Fibroblast of upper back skin (primary cell): Measurements from ENCODE around the gene ADAMTSL4.

Experiments
- DNase-seq: peaks from one replicate; pipeline ENCODE4 v3.0.0-alpha.2; 2013

The ADAMTSL4 gene

DNA sequence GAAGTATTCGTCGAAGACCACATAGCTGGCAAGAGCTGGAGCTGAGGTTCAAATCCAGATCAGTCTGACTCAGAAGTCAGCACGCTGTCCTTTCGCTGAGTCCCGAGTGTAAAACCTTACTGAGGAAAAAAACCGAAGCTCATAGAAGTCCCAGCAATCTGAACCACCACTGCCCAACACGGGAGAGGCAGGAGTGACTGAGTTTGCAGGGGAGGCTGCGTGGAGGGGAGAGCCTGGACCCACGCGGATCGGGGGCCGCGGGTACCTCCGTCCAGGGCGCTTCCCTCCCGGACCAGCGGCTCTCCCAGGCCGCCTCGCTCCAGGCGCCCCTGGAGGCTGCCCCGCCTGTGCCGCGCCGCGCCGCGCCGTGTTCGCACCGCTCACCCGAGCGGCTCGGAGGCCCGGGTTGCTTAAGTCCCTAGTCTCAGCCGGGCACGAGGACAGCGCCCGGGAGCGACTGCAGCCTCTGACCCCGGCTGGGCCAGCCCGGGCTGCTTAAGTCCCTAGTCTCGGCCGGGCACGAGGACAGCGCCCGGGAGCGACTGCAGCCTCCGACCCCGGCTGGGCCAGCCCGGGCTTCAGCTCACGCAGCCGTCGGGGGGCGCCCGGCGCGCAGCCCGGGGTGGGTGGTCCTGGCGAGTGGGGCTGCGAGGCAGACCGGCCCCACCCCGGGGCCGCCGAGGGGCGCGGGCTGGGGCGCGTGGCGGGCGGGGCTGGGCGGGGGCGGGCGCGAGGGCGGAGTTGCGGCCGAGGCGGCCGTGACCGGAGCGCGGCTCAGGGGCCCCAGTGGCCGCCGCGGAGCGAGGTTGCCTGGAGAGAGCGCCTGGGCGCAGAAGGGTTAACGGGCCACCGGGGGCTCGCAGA lies at the start of gene ADAMTSL4:
Gene ADAMTSL4 (plus strand): TSS at position 777 of the 864 bp plus-strand sequence. CDS start 2,881 bp downstream, outside the sequence.
- DNase-seq: peak; percentile 70

DNA sequence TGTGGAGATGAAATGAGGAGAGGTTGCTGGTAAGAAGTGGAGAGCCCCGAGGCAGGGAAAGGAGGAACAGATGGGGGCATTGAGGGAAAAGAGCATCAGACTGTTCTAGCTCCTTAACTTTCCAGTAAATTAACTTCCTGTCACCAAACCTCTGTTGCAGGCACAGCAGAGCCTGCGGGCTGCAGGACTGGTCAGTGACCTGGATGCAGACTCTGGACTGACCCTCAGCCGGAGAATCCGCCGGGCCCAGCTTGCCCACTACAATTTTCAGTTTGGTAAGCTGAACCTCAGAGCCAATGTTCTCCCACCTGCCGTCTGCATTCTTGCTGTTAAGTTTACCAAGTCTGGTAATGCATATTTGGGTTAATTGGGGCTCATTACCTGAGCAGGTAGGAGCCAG lies 43.8 kb upstream of the ADAMTSL4 start:
- no peak for DNase-seq

DNA sequence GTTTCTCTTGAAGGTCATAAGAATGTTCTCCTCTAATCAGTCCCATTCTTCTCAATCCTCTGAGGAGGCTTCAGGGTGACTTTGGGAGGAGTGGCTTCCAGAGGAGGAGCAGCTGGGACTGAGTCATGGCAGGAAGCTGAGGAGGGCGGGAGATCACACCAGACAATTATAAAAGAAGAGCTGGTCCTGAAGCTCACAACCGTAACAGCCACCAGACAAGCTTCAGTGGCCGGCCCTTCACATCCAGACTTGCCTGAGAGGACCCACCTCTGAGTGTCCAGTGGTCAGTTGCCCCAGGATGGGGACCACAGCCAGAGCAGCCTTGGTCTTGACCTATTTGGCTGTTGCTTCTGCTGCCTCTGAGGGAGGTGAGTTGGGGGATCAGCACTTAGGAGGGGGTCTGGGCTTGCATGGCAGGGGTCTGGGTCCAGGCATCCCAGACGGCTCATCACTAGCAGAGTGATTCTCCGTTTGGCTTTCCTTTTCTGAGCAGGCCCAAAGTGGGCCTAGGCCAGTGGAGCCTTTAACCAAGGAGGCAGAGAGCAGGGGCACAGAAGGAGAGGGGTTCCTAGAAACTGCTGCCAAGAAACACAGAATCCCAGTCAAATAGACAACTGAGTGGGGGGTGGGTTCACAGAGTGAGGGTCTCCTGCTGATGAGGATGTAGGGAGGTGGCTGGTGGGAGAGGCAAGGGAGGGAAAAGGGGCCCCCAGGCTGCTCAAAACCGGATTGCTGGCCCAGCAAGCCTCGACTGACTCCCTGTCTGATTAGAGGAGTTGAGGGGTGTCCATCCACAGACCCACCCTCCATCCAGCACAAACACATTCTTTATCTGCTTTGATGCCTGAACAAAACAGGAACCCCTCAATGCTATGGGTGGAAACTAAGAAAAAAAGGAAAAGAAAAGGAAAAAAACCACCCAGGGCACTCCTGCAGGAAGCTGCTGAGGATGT lies 41.0 kb upstream of the ADAMTSL4 start, which contains the start of gene ECM1:
Gene ECM1 (plus strand): TSS at position 198 of the 953 bp plus-strand sequence. CDS start 101 bp downstream, at position 299.
- DNase-seq: peak; percentile 81

DNA sequence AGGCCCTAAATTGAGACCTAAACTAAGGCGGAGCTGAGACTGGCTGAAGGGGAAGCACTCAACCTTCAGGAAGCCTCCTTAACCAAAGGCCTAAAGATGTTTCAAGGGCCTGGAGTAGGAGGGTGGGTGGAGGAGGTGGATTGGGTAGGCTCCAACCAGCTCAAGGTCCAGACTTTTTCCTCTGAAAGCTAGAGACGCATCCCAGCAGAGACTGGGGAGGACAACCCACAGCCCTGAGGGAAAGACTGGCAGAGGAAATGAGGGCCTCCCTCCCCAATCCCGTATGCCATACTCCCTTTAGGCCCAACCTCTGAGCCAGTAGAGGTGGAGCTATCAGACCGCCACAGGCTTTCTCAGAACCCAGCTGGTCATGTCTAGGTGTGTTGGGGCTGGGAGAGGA lies 40.2 kb upstream of the ADAMTSL4 start:
- DNase-seq: no peak

DNA sequence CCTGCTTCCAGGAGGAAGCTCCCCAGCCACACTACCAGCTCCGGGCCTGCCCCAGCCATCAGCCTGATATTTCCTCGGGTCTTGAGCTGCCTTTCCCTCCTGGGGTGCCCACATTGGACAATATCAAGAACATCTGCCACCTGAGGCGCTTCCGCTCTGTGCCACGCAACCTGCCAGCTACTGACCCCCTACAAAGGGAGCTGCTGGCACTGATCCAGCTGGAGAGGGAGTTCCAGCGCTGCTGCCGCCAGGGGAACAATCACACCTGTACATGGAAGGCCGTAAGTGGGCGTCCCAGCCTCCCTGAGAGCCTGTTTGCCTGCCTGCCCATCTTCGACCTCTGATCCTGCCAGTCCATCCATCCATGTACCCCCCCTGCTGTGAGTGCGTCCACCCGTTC lies 37.7 kb upstream of the ADAMTSL4 start:
- DNase-seq: no peak

DNA sequence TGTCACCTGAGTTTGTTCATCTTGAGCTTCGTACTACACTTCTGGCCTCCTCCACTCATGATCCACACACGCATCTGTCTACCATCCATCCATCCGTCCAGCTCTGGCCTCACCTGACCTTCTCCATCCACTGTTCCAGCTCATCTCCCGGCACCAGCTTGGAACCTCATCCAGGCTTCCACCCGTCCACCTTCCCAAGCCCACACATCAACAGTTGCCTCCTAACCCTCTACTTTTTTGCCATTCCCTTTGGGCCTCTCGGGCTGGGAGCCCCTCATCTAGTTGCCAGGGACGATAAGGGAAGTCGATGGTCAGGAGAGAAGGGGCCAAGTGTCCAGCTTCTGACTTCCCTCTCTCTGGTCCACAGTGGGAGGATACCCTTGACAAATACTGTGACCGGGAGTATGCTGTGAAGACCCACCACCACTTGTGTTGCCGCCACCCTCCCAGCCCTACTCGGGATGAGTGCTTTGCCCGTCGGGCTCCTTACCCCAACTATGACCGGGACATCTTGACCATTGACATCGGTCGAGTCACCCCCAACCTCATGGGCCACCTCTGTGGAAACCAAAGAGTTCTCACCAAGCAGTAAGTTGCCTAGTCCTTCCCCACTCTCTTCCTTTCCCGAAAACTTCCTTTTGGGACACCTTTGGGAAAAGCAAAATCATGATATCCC lies 37.1 kb upstream of the ADAMTSL4 start:
- DNase-seq: no peak

DNA sequence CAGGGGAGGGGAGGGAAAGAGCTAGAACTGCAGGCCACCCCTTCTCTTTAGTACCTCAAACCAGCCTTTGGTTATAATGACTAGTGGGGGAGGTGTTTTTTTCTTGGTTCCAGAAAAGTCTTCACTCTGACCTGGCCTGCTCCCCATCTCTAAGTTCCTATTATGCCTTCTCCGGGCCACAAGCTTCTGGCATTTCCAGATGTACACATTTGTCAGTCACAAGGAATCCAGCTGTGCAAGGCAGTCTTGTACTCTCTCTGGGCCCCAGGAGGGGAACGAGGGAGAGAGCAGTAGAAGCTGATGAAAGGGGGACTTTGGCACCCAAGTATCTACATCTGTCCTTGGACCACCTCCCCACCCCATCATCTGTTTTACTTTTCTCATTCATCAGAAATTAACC lies 36.4 kb upstream of the ADAMTSL4 start:
- DNase-seq: no peak

DNA sequence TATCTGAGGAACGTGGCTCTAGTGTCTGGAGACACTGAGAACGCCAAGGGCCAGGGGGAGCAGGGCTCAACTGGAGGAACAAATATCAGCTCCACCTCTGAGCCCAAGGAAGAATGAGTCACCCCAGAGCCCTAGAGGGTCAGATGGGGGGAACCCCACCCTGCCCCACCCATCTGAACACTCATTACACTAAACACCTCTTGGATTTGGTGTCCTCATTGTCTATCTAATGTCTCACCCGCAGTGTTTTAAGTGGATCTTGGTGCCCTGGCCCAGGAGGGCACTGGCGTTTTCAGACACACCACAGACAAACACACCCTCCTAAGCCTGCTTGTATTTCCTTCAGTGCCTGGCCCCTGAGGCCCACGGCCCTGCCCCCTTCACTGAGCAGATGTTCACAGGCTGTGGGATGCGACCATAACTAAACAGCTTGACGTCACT lies 35.8 kb upstream of the ADAMTSL4 start:
- DNase-seq: no peak

DNA sequence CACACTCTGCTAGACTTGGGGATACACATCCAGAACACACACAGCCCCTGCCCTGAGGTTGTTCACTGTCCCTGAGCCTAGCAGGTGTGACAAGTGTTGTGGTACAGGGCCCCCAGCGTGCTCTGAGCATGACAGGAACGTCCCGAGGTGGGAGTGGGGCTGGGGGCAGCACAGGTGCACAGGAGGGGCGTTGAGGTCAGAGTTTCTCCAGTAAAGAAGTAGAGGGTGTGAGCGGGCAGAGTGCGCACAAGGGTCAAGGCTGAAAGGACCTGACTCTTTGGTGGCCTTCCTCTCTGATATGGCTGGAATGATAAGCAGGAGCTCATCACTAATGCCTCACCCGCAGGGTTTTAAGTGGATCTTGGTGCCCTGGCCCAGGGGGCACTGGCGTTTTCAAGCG lies 34.9 kb upstream of the ADAMTSL4 start:
- DNase-seq: no peak

DNA sequence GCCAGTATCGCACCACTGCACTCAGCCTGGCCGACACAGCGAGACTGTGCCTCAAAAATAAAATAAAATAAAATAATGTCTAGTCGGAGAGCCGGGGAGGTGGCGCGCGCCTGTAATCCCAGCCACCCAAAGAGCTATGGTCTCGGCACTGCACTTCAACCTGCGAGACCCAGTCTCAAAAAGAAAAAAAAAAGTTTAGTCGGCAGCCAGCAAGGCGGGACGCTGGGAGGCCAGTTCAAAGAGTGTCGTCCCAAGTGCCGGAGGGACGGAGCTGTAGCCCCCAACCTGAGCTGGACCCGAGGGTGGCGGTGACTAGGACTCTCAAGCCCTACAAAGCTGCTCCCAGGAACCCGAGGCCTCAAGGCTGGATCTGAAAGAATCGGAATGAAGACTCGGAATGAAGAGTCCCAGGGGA lies 34.3 kb upstream of the ADAMTSL4 start:
- no peak for DNase-seq

DNA sequence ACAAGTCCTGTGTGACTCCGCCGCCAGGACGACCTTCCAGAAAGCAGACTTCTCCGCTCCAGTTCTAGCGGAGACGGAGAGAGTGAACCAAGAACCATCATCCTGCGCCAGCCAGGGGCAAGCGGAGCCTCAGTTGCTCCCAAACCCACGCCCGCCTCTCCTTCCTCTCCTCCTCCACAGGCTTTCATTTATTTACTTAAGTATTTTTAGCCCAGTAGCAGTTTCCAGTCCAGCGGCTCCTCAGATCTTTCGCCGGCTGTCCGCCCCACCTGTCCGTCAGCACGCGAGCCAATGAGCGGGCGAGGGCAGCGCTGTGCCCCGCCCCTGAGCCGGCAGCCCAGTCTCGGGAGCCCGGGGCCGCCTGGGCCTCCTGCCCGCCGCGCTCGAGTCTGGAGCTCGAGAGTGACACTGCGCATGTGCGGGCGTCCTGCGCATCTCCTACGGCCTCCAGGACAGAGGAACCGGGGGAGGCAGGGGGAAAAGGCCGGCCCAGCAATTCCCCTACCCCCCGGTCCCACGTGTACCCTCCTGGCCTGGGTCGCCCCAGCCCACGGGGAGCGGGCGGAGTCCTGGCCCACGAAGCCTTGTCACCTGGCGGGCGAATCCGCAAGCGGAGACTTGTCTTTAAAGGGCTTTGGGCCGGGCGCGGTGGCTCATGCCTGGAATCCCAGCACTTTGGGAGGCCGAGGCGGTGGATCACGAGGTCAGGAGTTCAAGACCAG lies 33.7 kb upstream of the ADAMTSL4 start, which contains the start of gene FALEC:
Gene FALEC (plus strand): TSS at position 425 of the 722 bp plus-strand sequence.
- DNase-seq: peak; percentile 96

DNA sequence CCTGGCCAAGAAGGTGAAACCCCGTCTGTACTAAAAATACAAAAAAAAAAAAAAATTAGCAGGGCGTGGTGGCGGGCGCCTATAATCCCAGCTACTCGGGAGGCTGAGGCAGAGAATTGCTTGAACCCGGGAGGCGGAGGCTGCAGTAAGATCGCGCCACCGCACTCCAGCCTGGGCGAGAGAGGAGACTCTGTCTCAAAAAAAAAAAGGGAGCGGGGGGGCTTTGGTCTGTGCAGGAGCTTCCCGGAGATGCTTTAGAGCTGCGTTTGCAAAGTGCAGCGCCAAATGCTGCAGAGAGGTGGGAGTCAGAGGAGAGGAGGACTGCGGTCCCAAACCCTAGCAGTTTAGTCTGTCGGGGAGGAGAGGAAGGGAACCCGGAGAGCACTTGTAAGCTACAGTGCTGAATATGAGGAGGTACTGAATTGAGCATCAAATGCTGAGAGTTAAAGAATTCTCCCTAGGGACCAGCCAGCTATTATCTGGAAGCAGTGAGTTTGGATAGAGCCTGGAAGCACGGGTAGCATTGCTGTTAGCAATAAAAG lies 33.1 kb upstream of the ADAMTSL4 start:
- no peak for DNase-seq

DNA sequence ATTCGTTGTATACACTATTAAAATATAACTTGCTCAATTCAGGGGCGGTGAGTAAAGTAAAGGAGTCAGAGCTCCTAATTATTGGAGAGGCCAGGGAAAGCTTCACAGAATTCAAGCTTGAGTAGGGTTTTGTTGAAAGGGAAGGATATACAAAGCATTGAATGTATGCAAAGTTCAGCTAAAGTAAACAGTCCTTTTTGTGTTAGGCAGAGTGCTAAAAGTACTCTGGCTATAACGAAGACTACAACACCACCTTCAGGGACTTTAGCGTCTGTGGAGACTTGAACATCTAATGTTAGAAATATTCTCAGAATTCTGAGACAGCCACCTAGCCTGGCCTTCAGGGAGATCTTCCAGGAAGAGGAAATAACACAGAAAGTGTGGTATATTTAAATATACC lies 32.6 kb upstream of the ADAMTSL4 start:
- DNase-seq: no peak

DNA sequence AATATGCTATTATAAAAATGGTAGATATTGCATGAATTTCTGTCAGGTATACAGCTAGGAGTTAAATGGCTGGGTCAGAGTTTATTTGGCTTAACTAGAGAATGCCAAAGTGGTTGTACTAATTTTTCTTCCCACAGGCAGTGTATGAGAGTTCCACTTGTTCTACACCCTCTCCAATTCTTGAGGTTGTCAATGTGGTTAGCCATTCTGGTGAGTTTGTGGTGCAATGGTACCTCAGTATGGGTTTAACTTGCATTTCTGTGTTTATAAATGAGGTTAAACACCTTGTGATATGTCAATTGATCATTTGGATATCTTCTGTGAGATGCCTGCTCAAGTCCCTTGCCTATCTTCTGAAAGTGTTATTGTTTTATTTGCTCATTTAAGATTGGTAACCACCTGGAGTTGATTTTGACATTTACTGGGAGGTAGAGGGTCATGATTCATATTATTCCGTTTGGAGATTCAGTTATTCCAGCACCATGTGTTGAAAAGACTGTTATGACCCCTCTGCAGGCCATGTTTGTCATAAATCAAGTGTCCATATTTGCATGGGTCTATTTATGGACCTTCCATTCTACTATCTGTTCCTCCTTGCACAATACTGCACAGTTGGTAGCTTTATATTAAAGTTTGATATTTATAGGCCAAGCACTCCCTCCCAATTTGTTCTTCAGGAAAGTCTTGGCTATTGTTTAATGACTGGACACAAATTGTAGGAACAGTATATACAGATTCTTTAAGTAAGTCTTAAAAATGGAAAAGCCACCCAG lies 27.8 kb upstream of the ADAMTSL4 start:
- no peak for DNase-seq

DNA sequence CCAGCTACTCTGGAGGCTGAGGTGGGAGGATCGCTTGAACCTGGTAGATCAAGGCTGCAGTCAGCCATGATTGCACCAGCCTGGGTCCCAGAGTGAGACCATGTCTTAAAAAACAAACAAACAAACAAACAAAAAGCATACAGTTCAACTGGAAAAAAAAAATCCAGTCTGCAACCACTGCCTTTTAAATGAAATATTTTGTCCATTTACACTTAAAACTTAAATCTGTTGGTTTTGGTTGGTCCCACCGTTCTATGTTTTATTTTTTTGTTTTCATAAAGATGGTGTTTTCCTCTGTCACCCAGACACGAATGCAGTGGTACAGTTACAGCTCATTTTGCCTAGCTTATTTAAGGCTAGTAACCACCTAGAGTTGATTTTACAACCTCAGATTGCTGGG lies 23.9 kb upstream of the ADAMTSL4 start:
- no peak for DNase-seq

DNA sequence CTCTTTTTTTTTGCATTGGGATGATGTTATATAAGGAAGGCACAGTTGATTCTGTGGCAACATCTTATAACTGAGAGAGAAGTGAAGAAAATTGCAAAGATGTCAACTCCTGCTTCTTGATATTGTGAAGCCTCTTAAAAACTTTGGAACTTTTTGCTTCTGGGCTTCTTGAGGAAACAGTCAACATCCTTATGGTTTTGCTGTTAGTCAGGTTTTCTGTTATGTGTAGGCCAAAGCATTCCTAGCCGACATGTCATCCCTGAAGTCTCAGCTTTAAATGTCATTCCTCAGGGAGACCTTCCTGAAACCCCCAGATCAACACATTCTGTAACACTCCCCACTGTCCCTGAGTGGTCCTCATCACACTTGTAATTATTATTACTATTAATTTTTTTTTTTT lies 21.0 kb upstream of the ADAMTSL4 start:
- DNase-seq: peak; percentile 75

DNA sequence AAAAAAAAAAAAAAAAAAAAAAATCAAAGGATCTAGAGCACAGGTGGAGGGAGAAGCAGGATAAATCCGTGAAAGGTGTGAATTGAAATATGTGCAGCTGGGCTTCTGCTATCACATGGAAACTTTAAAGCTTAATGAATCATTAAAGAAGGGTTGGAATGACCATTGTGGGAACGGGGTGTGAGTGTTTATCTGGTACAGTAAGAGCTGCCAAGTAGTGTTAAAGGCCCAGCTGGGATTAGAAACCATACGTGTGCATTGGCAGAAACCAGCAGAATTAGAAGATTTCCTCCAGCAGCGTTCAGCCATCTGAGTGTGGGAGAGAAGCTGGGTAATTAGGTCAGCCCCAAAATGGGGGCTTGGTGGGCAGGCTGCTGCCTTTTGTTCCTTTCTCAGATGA lies 20.2 kb upstream of the ADAMTSL4 start:
- DNase-seq: peak; percentile 60

DNA sequence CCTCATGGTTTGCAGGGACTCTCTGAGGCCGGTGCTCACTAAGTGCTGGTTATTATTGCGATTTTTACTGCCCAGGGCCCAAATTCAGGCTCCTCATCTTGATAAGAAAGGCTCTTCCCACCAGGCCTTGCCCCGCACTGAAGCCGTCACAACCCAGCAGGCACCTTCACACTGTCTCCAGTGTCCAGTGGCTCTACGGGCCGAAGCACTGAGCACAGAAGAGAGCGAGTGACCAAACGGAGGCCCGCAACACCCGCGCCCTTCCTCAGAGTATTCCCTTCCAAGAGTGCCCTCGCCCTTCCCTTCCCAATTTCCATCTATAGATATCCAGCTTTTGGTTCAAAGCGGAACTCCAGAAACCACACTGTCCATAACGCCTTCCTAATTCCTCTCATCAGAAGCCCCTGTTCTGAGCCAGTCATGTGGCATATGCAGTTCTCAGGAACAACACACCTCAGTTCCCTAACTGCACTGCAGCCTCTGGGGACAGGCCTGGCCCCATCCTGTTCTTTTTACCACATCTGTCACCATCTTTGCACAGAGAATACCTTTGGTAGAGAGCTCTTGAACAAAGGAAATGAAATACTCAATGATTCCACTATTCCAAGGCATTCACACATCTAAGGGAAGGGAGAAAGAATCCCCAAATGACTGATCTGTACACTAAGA lies 18.6 kb upstream of the ADAMTSL4 start:
- no peak for DNase-seq

DNA sequence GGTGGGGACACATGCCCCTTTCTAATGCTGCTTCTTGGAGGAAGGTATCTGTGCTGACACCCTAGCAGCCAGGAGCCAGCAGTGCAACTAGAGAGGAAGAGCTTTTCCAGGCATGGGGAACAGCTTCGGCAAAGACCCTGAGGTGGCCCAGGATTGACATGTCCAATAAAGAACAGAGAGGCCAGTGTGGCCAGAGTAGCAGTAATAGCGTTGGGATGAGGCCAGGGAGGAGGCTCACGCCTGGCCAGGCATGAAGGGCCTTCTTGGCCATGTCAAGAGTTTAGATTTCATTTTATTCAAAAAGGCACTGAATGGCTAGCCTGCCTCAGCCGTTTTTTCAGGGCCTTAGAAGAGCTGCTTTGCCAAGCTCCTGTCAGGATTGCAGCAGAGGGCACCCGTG lies 16.3 kb upstream of the ADAMTSL4 start:
- DNase-seq: no peak

DNA sequence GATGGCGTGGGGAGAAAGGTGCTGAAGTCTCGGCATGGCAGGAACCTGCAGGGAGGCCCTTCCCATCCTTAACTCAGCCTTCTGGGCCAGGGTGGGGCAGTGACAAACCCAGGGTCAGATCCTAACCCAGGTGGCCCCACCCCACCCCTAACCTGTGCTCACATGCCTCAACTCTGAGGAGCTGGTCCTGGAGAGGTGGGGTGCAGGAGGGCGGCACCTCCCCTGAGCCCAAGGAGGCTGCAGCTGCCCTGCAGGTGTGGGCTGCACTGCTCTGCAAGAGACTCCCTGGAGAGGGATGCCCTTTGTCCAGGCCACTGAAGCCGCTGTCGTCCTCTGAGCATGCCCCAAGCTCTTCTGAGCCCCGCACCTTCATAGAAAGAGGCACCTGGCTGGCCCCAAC lies 15.2 kb upstream of the ADAMTSL4 start:
- no peak for DNase-seq
